Neural cell (in vitro differentiated cells): Measurements from ENCODE around the gene TSPYL6. TPM values are rescaled to one million over a fixed set of nuclear protein-coding genes. Genes with fewer than 3 reads are reported as not detected.

Experiments
- H2AFZ ChIP-seq: fragments of 200-600, 300-800 bp; sonication (generic), shearing (Covaris generic); 2 replicates; pipeline ENCODE4 v1.6.0; 2014; ENCODE audit warnings: low read depth, mild to moderate bottlenecking, antibody characterized with exemption, low read length, moderate library complexity
- H3F3A ChIP-seq: fragments of 200-600 bp; shearing (Covaris generic); 2 replicates; pipeline ENCODE4 v1.6.1; 2016; ENCODE audit warnings: mild to moderate bottlenecking, moderate library complexity, mixed read lengths, antibody characterized with exemption, low read length; ENCODE audit not compliant: insufficient read depth, poor library complexity, severe bottlenecking
- H3K27ac ChIP-seq: fragments of 200-600, 300-800 bp; sonication (generic), shearing (Covaris generic); 2 replicates; pipeline ENCODE4 v1.5.1; 2014; ENCODE audit warnings: mild to moderate bottlenecking, low read length, moderate library complexity
- H3K27me3 ChIP-seq: fragments of 300-800, 200-600 bp; sonication (generic), shearing (Covaris generic); 2 replicates; pipeline ENCODE4 v1.6.0; 2014; ENCODE audit warnings: mild to moderate bottlenecking, low read depth, low read length, moderate library complexity; ENCODE audit not compliant: insufficient read depth
- H3K36me3 ChIP-seq: fragments of 300-800, 200-600 bp; sonication (generic), shearing (Covaris generic); 2 replicates; pipeline ENCODE4 v1.5.1; 2014; ENCODE audit warnings: mild to moderate bottlenecking, antibody characterized with exemption, low read length, moderate library complexity; ENCODE audit not compliant: insufficient read depth
- H3K4me2 ChIP-seq: fragments of 300-800, 200-600 bp; sonication (generic), shearing (Covaris generic); 2 replicates; pipeline ENCODE4 v1.6.0; 2014; ENCODE audit warnings: mild to moderate bottlenecking, low read length
- H3K4me3 ChIP-seq: fragments of 300-800, 200-600 bp; sonication (generic), shearing (Covaris generic); 2 replicates; pipeline ENCODE4 v1.5.1; 2014; ENCODE audit warnings: mild to moderate bottlenecking, low read length, moderate library complexity
- H3K79me2 ChIP-seq: fragments of 200-600 bp; shearing (Covaris generic); replicated peaks from 2 replicates; pipeline ENCODE4 v1.6.0; 2014; ENCODE audit warnings: mild to moderate bottlenecking, low read length, moderate library complexity; ENCODE audit not compliant: insufficient read depth
- H3K9ac ChIP-seq: fragments of 300-800, 200-600 bp; sonication (generic), shearing (Covaris generic); 2 replicates; pipeline ENCODE4 v1.6.1; 2016; ENCODE audit warnings: mild to moderate bottlenecking, low read length, mixed read lengths
- H3K9me2 ChIP-seq: fragments of 200-600 bp; shearing (Covaris generic); 2 replicates; pipeline ENCODE4 v1.6.1; 2016; ENCODE audit warnings: mild to moderate bottlenecking, low read length, mixed read lengths; ENCODE audit not compliant: insufficient read depth
- H3K9me3 ChIP-seq: fragments of 200-600, 300-800 bp; sonication (generic), shearing (Covaris generic); 2 replicates; pipeline ENCODE4 v1.6.1; 2016; ENCODE audit warnings: mild to moderate bottlenecking, mixed run types, low read length, moderate library complexity, mixed read lengths
- H4K20me1 ChIP-seq: fragments of 200-600 bp; shearing (Covaris generic); 2 replicates; pipeline ENCODE4 v1.6.1; 2016; ENCODE audit warnings: mild to moderate bottlenecking, mixed run types; ENCODE audit not compliant: insufficient read depth
- EP300 ChIP-seq: fragments of 450-650 bp; conservative IDR thresholded peaks from 2 replicates; pipeline ENCODE4 v1.6.1; 2014; ENCODE audit warnings: antibody characterized with exemption, mild to moderate bottlenecking, moderate library complexity; ENCODE audit not compliant: poor library complexity, severe bottlenecking
- EZH2 ChIP-seq: fragments of 200-600, 300-800 bp; shearing (Covaris generic), sonication (generic); IDR thresholded peaks from 2 replicates; pipeline ENCODE4 v1.6.1; 2014; ENCODE audit warnings: antibody characterized with exemption, low read length, borderline replicate concordance, mild to moderate bottlenecking; ENCODE audit not compliant: insufficient read depth, poor library complexity, severe bottlenecking
- MXI1 ChIP-seq: fragments of 450-650 bp; conservative IDR thresholded peaks from 2 replicates; pipeline ENCODE4 v1.6.1; 2014; ENCODE audit warnings: antibody characterized with exemption, mild to moderate bottlenecking; ENCODE audit not compliant: poor library complexity, severe bottlenecking
- SMC3 ChIP-seq: fragments of 450-650 bp; conservative IDR thresholded peaks from 2 replicates; pipeline ENCODE4 v1.6.1; 2014; ENCODE audit warnings: antibody characterized with exemption, mild to moderate bottlenecking, moderate library complexity; ENCODE audit not compliant: poor library complexity
- TAF1 ChIP-seq: IDR thresholded peaks from 2 replicates; pipeline ENCODE4 v1.6.1; 2012; ENCODE audit warnings: low read depth
- polyA plus RNA-seq: library from polyadenylated mRNA; depleted of rRNA; stranded (reverse); fragments of >200 nt; gene quantifications from 2 replicates; pipeline ENCODE4 v1.2.3, GENCODE V29; 2014
- TF ChIP-seq, protein P1 (sequence below): IDR thresholded peaks from 2 replicates; pipeline ENCODE4 v1.6.1; 2012; ENCODE audit warnings: borderline replicate concordance
- TF ChIP-seq, protein P2 (sequence below): fragments of 450-650 bp; IDR thresholded peaks from 2 replicates; pipeline ENCODE4 v1.5.1; 2014; ENCODE audit warnings: antibody characterized with exemption, mild to moderate bottlenecking, moderate library complexity; ENCODE audit not compliant: poor library complexity, severe bottlenecking

The TSPYL6 gene
- polyA plus RNA-seq, 1 donor from 2014 or later, result not detected

DNA sequence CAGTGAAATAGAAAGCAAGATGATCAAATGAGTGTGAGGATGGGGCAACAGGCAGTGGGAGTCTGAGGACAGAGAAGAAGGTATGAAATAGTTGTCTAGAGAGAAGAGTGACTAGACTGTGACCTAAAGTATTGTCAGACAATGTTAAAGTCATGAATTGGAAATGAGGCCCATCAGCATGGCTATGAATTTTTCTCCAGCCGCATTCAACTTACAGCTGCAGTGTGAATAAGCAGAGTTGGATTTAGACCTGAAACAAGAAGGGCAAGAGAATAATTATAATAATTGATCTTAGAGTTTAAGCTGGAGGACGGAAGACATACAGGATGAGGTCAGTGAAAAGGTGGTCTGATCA is 4.2 kb upstream of the TSPYL6 start:
- no peaks in the 10 kb centered on the region for H4K20me1 ChIP-seq
- H3K4me3 ChIP-seq, result no peak overlapping the region
- H2AFZ ChIP-seq, result no peak overlapping the region
- TF ChIP-seq, protein P1, sequence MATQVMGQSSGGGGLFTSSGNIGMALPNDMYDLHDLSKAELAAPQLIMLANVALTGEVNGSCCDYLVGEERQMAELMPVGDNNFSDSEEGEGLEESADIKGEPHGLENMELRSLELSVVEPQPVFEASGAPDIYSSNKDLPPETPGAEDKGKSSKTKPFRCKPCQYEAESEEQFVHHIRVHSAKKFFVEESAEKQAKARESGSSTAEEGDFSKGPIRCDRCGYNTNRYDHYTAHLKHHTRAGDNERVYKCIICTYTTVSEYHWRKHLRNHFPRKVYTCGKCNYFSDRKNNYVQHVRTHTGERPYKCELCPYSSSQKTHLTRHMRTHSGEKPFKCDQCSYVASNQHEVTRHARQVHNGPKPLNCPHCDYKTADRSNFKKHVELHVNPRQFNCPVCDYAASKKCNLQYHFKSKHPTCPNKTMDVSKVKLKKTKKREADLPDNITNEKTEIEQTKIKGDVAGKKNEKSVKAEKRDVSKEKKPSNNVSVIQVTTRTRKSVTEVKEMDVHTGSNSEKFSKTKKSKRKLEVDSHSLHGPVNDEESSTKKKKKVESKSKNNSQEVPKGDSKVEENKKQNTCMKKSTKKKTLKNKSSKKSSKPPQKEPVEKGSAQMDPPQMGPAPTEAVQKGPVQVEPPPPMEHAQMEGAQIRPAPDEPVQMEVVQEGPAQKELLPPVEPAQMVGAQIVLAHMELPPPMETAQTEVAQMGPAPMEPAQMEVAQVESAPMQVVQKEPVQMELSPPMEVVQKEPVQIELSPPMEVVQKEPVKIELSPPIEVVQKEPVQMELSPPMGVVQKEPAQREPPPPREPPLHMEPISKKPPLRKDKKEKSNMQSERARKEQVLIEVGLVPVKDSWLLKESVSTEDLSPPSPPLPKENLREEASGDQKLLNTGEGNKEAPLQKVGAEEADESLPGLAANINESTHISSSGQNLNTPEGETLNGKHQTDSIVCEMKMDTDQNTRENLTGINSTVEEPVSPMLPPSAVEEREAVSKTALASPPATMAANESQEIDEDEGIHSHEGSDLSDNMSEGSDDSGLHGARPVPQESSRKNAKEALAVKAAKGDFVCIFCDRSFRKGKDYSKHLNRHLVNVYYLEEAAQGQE, result no peak
- TF ChIP-seq SMC3 (no peak), MXI1 (no peak), EP300 (no peak)
- TF ChIP-seq, protein P2, sequence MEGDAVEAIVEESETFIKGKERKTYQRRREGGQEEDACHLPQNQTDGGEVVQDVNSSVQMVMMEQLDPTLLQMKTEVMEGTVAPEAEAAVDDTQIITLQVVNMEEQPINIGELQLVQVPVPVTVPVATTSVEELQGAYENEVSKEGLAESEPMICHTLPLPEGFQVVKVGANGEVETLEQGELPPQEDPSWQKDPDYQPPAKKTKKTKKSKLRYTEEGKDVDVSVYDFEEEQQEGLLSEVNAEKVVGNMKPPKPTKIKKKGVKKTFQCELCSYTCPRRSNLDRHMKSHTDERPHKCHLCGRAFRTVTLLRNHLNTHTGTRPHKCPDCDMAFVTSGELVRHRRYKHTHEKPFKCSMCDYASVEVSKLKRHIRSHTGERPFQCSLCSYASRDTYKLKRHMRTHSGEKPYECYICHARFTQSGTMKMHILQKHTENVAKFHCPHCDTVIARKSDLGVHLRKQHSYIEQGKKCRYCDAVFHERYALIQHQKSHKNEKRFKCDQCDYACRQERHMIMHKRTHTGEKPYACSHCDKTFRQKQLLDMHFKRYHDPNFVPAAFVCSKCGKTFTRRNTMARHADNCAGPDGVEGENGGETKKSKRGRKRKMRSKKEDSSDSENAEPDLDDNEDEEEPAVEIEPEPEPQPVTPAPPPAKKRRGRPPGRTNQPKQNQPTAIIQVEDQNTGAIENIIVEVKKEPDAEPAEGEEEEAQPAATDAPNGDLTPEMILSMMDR, result no peak
- H3K27me3 ChIP-seq, result no peaks in the 10 kb centered on the region
- no peaks in the 10 kb centered on the region for H3K36me3 ChIP-seq
- H3K27ac ChIP-seq, result no peak overlapping the region
- no peak overlapping the region for H3K9ac ChIP-seq
- H3K79me2 ChIP-seq, result no peaks in the 10 kb centered on the region
- H3K9me3 ChIP-seq, result no peaks in the 10 kb centered on the region
- no peak overlapping the region for H3K4me2 ChIP-seq
- H3K9me2 ChIP-seq, result no peaks in the 10 kb centered on the region
- no peaks in the 10 kb centered on the region for H3F3A ChIP-seq

- Histone ChIP-seq H3K36me3 (no peaks in the 10 kb centered on the region), H3K27ac (no peak overlapping the region), H3K9ac (no peak overlapping the region), H3K4me2 (no peak overlapping the region), H3K9me2 (no peaks in the 10 kb centered on the region), H3K4me3 (no peak overlapping the region), H3K9me3 (no peaks in the 10 kb centered on the region), H2AFZ (no peak overlapping the region), H3K27me3 (no peaks in the 10 kb centered on the region), H3K79me2 (no peaks in the 10 kb centered on the region), H3F3A (no peaks in the 10 kb centered on the region), H4K20me1 (no peaks in the 10 kb centered on the region)
- TF ChIP-seq TAF1 (no peak), EZH2 (no peak), MXI1 (no peak)
- TF ChIP-seq, protein P2, result no peak
- TF ChIP-seq, protein P1, result no peak
These were observed 3.6 kb upstream of the TSPYL6 start for GRCh38 chr2:54259413-54260240.
